HL-60 (cell line): ENCODE results near the gene STIP1.

Experiments
- DNase-seq, 2 experiments: peaks; one replicate each; pipeline ENCODE4 v3.0.0-alpha.2; 2010 to 2020; ENCODE audit warnings: low read depth in 1 of 2, low spot score in 1 of 2
- H3K27ac ChIP-seq: fragments of 250-450 bp; sonication (Bioruptor Pico); replicated peaks from 2 replicates; pipeline ENCODE4 v1.5.1; 2020; ENCODE audit warnings: mild to moderate bottlenecking, moderate library complexity
- H3K27me3 ChIP-seq: fragments of 250-450 bp; sonication (Bioruptor Pico); 2 replicates; pipeline ENCODE4 v1.5.1; 2021; ENCODE audit warnings: mild to moderate bottlenecking, moderate library complexity; ENCODE audit not compliant: insufficient read depth, poor library complexity, severe bottlenecking
- H3K4me3 ChIP-seq: replicated peaks from 2 replicates; pipeline ENCODE4 v1.5.1; 2011; ENCODE audit warnings: mild to moderate bottlenecking, control low read depth, low read length; ENCODE audit not compliant: insufficient read depth
- GABPA ChIP-seq: IDR thresholded peaks from 2 replicates; pipeline ENCODE4 v1.6.1; 2012; ENCODE audit warnings: low read depth
- POLR2AphosphoS5 ChIP-seq: IDR thresholded peaks from 2 replicates; pipeline ENCODE4 v1.6.1; 2012; ENCODE audit warnings: low read depth
- SPI1 ChIP-seq: IDR thresholded peaks from 2 replicates; pipeline ENCODE4 v1.6.1; 2012; ENCODE audit warnings: low read depth, mild to moderate bottlenecking, borderline replicate concordance
- TF ChIP-seq, protein P1 (sequence below): IDR thresholded peaks from 2 replicates; pipeline ENCODE4 v1.6.1; 2012; ENCODE audit warnings: low read depth; ENCODE audit not compliant: insufficient replicate concordance
- TF ChIP-seq, protein P2 (sequence below): IDR thresholded peaks from one replicate; pipeline ENCODE4 v1.5.1; 2011; ENCODE audit warnings: low read length, control low read depth, inconsistent platforms; ENCODE audit not compliant: insufficient read depth

Gene STIP1

DNA sequence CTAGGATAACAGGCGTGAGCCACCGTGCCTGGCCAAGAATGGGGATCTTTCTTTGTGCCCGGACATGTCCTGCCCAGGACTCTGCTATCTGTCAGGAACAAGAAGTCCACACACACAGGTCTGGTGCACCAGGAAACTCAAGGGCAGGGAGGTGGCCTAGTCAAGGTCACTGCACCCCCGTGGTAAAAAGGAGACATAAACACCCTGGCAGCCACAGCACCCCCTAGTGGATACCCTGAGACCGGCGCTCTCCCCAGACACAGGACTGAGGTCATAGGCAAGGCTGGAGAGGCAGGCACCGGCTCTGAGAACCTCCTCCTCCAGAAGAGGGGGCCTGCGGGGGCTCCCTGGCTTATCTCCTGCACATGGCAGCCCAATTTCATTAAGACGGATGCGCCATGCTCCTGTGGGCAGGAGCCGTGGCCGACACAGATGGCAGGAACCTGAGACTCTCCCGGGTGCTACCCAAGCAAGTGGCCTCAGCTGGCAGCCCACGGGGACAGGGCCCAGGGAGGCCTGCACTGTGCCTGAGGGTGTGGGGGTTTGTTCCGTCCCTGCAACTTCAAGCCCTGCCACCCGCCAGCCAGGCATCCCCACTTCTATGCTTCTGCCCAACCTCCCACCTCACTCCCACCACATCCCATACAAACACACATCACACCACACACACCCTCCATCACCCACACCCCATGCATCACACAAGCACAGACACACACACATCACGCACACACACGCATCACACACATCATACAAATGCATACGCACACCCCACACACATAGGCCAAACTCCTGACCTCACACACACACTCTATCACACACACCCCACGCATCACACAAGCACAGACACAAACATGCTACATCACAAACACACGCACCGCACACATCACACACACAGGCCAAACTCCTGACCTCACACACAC, 39.7 kb upstream of the STIP1 start:
- TF ChIP-seq POLR2AphosphoS5 (no peak), GABPA (no peak), SPI1 (no peak)
- TF ChIP-seq, protein P1, sequence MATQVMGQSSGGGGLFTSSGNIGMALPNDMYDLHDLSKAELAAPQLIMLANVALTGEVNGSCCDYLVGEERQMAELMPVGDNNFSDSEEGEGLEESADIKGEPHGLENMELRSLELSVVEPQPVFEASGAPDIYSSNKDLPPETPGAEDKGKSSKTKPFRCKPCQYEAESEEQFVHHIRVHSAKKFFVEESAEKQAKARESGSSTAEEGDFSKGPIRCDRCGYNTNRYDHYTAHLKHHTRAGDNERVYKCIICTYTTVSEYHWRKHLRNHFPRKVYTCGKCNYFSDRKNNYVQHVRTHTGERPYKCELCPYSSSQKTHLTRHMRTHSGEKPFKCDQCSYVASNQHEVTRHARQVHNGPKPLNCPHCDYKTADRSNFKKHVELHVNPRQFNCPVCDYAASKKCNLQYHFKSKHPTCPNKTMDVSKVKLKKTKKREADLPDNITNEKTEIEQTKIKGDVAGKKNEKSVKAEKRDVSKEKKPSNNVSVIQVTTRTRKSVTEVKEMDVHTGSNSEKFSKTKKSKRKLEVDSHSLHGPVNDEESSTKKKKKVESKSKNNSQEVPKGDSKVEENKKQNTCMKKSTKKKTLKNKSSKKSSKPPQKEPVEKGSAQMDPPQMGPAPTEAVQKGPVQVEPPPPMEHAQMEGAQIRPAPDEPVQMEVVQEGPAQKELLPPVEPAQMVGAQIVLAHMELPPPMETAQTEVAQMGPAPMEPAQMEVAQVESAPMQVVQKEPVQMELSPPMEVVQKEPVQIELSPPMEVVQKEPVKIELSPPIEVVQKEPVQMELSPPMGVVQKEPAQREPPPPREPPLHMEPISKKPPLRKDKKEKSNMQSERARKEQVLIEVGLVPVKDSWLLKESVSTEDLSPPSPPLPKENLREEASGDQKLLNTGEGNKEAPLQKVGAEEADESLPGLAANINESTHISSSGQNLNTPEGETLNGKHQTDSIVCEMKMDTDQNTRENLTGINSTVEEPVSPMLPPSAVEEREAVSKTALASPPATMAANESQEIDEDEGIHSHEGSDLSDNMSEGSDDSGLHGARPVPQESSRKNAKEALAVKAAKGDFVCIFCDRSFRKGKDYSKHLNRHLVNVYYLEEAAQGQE, result no peak
- TF ChIP-seq, protein P2, sequence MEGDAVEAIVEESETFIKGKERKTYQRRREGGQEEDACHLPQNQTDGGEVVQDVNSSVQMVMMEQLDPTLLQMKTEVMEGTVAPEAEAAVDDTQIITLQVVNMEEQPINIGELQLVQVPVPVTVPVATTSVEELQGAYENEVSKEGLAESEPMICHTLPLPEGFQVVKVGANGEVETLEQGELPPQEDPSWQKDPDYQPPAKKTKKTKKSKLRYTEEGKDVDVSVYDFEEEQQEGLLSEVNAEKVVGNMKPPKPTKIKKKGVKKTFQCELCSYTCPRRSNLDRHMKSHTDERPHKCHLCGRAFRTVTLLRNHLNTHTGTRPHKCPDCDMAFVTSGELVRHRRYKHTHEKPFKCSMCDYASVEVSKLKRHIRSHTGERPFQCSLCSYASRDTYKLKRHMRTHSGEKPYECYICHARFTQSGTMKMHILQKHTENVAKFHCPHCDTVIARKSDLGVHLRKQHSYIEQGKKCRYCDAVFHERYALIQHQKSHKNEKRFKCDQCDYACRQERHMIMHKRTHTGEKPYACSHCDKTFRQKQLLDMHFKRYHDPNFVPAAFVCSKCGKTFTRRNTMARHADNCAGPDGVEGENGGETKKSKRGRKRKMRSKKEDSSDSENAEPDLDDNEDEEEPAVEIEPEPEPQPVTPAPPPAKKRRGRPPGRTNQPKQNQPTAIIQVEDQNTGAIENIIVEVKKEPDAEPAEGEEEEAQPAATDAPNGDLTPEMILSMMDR, result peak; percentile 91
- no peaks in the 10 kb centered on the region for H3K27me3 ChIP-seq
- H3K4me3 ChIP-seq, result no peak overlapping the region
- no peak overlapping the region for H3K27ac ChIP-seq
- DNase-seq, result peak; percentile 56 to 70

DNA sequence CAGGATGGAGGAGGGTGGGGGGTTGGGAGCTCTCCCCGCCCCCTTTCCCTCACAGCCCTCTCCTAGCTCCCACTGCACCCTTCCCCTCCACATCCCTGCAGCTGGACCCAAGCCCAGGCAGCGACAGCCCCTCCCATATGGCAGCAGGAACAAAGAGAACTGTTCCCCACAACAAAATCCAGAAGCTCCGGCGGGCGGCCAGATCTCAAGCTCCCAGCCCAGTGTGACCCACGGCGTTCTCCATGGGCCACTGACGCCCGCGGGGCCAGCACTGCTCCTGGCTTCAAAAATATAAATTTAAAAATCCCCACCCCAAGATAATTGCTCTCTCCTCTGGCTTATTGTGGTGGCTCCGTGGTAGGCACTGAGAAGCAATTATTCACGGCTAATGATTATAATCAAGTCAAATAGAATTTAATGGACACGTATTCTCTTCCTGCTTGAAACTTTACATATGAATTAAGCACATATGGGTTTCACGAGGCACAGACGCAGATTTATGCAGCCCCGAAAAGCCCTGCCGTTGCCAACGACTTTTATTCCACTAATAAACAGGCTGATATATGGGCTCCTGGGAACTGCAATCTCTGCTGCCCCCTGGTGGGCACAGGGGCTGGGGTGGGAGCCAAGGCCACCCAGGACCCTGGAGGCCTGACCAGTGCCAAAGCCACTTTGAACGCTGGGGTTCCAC, 37.6 kb upstream of the STIP1 start:
- no peaks in the 10 kb centered on the region for H3K27me3 ChIP-seq
- TF ChIP-seq POLR2AphosphoS5, result no peak
- TF ChIP-seq, protein P2, result peak; percentile 76
- H3K27ac ChIP-seq, result no peak overlapping the region
- H3K4me3 ChIP-seq, result no peak overlapping the region
- peak; percentile 28 to 51 for DNase-seq

DNA sequence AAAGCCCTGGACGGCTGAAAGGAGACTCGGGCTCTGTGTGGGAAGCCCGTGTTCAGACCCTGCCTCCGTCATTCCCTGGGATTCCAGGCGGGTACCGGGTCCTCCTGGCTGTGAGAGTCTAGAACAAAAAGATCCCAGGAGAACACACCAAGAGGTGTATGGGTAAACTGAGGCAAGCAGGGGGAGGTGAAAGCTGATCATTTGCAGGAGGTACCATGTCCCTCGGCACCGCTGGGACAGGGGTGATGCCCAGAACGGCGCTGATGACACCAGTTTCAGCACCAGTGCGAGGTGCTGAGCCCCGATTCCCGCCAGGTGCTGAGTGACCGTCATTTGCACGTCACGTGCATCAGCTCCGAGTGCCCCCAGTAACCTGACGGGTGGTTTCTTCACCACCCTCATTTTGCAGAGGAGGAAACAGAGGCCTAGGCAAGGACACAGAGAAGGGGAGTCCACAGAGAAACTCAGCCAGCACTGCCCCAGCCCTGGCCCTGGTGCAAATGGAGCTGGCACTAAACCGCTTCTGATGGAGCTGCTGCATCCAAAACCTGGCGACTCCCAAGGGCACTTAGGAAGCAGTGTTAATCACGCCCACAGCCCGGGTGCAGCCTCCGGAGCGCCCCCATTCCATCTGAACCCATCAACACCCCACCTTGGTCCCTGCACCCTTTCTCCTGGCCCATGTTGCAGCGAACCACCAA, 36.9 kb upstream of the STIP1 start:
- no peak for DNase-seq
- Histone ChIP-seq H3K27ac (no peak overlapping the region), H3K27me3 (no peaks in the 10 kb centered on the region), H3K4me3 (no peak overlapping the region)
- TF ChIP-seq, protein P2, result no peak
- TF ChIP-seq, protein P1, result no peak
- TF ChIP-seq SPI1 (no peak), POLR2AphosphoS5 (no peak), GABPA (no peak)
